ENCODE results near the gene ZNF497.
"Not testable (repeated sequence)": the region's sequence is repeated elsewhere in the genome, so short reads cannot be mapped to it uniquely, and the experiment has no call there.

Gene ZNF497

DNA sequence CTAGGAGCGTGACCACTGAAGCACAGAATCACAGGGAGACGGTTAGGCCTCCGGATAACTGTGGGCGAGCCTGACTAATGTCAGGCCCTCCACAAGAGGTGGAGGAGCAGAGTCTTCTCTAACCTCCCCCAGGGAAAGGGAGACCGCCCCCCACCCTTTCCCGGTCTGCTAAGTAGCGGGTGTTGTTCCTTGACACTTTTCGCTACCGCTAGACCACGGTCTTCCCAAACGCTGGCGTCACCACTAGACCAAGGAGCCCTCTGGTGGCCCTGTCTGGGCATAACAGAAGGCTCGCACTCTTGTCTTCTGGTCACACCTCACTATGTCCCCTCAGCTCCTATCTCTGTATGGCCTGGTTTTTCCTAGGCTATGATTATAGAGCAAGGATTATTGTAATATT lies 51.9 kb downstream of the ZNF497 start:
- DNase-seq (ENCODE audit: low read depth in 2 of 2): not testable (repeated sequence)

- no peak for DNase-seq (ENCODE audit: low read depth in 2 of 2)
These were observed 54.8 kb downstream of the ZNF497 start for GRCh38 chr19:58307736-58308135.

GRCh38 chr19:58305932-58306323 lies 56.6 kb downstream of the ZNF497 start:
- DNase-seq (ENCODE audit: low read depth in 2 of 2): no peak

- peak; percentile 90 to 93 for DNase-seq (ENCODE audit: low read depth in 2 of 2)
These were observed 57.3 kb downstream of the ZNF497 start, which contains the start of gene ERVK3-1 for GRCh38 chr19:58305065-58305931. ERVK3-1 (plus strand) TSS chr19:58305377; CDS start chr19:58312169, 6,792 bp downstream.

DNA sequence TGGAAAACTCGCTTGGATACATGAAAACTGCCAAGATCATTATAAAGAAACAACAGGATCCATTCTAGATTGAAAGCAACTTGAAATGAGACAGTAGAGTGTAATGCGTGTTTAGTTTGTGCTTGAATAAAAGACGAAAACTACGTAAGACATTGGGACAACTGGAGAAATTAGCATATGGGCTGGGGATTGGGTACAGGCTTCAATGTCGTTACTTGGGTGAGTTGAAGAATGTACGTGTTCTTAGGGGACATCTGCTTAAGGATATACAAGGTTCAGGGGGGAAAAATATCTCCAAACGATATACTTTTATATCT lies 57.8 kb downstream of the ZNF497 start:
- DNase-seq (ENCODE audit: low read depth in 2 of 2): no peak

Measured in stimulated activated CD8-positive, alpha-beta memory T cell treated with anti-CD3 and anti-CD28 coated beads, Interleukin-2, amount 100 ng/mL, for 48 hours (primary cell).